Measurements from ENCODE around the gene SLC17A7.
A peak's percentile ranks its signal among the peaks of the same experiment; 100 is the strongest.

SLC17A7 gene

DNA sequence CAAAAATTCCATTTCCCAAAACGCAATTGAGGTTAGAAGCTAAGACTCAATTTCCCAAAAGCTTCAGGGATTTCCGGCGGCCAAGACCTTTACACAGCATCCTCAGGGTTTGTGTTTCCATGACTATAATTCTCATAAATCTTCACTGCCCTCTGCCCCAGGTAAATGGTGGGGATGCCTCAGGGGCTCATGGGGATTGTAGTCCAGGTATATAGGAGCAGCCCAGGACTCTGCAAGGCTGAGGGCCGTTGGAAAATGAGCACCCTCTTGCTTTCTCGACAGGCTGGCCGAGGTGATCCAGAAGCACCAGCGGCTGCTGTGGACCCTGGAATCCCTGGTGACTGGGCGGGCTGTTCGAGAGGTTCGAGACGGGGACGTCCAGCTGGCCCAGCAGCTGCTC, 18.1 kb upstream of the SLC17A7 start:
- DNase-seq (ENCODE audit: low read depth in 2 of 2) = no peak
- no peak overlapping the region for H3K4me3 ChIP-seq (replicated peaks in 1 of 2; ENCODE audit: low read depth in 2 of 2, low read length in 2 of 2)
- TF ChIP-seq, protein P1, sequence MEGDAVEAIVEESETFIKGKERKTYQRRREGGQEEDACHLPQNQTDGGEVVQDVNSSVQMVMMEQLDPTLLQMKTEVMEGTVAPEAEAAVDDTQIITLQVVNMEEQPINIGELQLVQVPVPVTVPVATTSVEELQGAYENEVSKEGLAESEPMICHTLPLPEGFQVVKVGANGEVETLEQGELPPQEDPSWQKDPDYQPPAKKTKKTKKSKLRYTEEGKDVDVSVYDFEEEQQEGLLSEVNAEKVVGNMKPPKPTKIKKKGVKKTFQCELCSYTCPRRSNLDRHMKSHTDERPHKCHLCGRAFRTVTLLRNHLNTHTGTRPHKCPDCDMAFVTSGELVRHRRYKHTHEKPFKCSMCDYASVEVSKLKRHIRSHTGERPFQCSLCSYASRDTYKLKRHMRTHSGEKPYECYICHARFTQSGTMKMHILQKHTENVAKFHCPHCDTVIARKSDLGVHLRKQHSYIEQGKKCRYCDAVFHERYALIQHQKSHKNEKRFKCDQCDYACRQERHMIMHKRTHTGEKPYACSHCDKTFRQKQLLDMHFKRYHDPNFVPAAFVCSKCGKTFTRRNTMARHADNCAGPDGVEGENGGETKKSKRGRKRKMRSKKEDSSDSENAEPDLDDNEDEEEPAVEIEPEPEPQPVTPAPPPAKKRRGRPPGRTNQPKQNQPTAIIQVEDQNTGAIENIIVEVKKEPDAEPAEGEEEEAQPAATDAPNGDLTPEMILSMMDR (IDR thresholded peaks at IDR 0.05; ENCODE audit: low read depth, low read length) = no peak

DNA sequence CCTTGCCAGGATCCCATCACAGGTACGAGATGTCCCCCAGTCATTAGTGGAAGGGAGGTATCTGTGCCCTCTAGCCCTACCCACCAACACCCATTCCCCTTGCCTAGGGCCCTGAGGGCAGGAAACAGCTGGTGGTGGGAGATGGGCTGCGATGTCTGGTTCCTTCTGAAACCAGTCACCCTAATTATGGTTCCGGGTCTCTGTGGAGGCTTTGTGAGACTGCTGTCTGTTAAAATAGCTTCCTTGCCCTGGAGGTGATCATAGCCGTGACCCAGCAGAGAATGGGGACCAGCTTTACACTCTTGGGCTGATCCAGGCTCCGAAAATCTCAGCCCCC, 17.2 kb upstream of the SLC17A7 start:
- TF ChIP-seq, protein P1 (IDR thresholded peaks at IDR 0.05; ENCODE audit: low read depth, low read length) = no peak
- DNase-seq (ENCODE audit: low read depth in 2 of 2) = no peak
- no peak overlapping the region for H3K4me3 ChIP-seq (replicated peaks in 1 of 2; ENCODE audit: low read depth in 2 of 2, low read length in 2 of 2)

- no peak overlapping the region for H3K4me3 ChIP-seq (replicated peaks in 1 of 2; ENCODE audit: low read depth in 2 of 2, low read length in 2 of 2)
These were observed 15.0 kb upstream of the SLC17A7 start for GRCh38 chr19:49456326-49456725.

GRCh38 chr19:49455773-49456172, 14.4 kb upstream of the SLC17A7 start:
- peak; percentile 30 to 83 for DNase-seq (ENCODE audit: low read depth in 2 of 2)
- TF ChIP-seq, protein P1 (IDR thresholded peaks at IDR 0.05; ENCODE audit: low read depth, low read length) = no peak
- no peak overlapping the region for H3K4me3 ChIP-seq (replicated peaks in 1 of 2; ENCODE audit: low read depth in 2 of 2, low read length in 2 of 2)

More at GRCh38 chr19:49456326-49456725, 15.0 kb upstream of the SLC17A7 start:
- DNase-seq (ENCODE audit: low read depth in 2 of 2) = peak; percentile 33 to 71
- TF ChIP-seq, protein P1 (IDR thresholded peaks at IDR 0.05; ENCODE audit: low read depth, low read length) = no peak

GRCh38 chr19:49453757-49454240, 12.5 kb upstream of the SLC17A7 start:
- TF ChIP-seq, protein P1 (IDR thresholded peaks at IDR 0.05; ENCODE audit: low read depth, low read length) = no peak
- DNase-seq (ENCODE audit: low read depth in 2 of 2) = no peak

DNA sequence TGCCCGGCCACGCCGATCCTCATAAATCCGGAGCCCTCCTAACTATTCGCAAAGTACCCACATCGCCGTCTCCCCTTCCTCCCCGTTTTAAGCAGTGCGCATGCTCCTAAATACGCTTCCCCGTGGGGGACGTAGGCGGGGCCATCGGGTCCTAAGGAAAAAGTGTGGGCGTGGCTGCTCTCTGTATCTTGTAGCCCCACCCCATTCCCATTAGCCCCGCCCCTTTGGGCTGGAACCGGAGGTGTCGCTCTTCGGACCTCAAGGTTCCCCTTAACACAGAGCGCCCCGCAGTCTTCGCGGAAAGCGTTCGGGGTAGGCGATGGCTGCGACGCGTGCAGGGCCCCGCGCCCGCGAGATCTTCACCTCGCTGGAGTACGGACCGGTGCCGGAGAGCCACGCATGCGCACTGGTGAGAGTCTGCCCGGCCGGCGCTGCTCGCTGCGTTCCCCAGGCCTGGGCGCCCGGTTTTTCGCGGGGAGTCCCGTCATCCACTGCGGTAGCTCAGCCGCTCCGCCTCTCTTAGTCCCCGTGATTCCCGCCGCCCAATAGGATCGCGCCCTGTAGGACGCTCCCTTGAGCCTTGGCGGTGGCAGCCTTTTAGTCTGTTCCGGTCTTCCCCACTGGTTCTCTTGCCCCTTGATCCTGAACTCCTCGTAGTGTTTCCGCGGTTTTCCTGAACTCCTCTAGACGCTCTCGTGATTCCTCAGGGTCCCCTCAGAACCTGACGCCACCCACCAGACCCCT, 11.9 kb upstream of the SLC17A7 start, which contains the start of gene ALDH16A1:
Gene ALDH16A1, plus strand, starts transcription at position 213 of the 744 bp plus-strand sequence. Its CDS starts 107 bp downstream, at position 320.
- peak; percentile 99 for DNase-seq (ENCODE audit: low read depth in 2 of 2)
- H3K4me3 ChIP-seq (replicated peaks in 1 of 2; ENCODE audit: low read depth in 2 of 2, low read length in 2 of 2) = peak within 1 kb of the TSS; percentile 68 to 80
- TF ChIP-seq, protein P1 (IDR thresholded peaks at IDR 0.05; ENCODE audit: low read depth, low read length) = no peak

More at GRCh38 chr19:49453757-49454240, 12.5 kb upstream of the SLC17A7 start:
- H3K4me3 ChIP-seq (replicated peaks in 1 of 2; ENCODE audit: low read depth in 2 of 2, low read length in 2 of 2) = peak overlapping the region; percentile 68 to 80
